Activated CD4-positive, alpha-beta T cell treated with anti-CD3 and anti-CD28 coated beads, Interleukin-2, amount 50 U/mL, for 24 hours (primary cell): ENCODE measurements around the gene PRSS8.
A peak's percentile ranks its signal among the peaks of the same experiment; 100 is the strongest.
"Not testable (repeated sequence)": the region's sequence is repeated elsewhere in the genome, so short reads cannot be mapped to it uniquely, and the experiment has no call there.

Experiments
- DNase-seq, 2 donors: peaks; one replicate each; pipeline ENCODE4 v3.0.0-alpha.2; 2020; ENCODE audit warnings: low read depth in 1 of 2, low spot score in 1 of 2

Gene PRSS8

GRCh38 chr16:31135535-31136286, at the start of gene PRSS8:
TSS of gene PRSS8 (minus strand) at chr16:31135727. CDS start at chr16:31135498, 229 bp downstream.
- DNase-seq, result no peak

GRCh38 chr16:31184888-31185287, 49.4 kb upstream of the PRSS8 start:
- no peak for DNase-seq

GRCh38 chr16:31183432-31184428, 48.2 kb upstream of the PRSS8 start:
- DNase-seq, result no peak

GRCh38 chr16:31182391-31182790, 46.9 kb upstream of the PRSS8 start:
- DNase-seq, result no peak

GRCh38 chr16:31181102-31181830, 45.7 kb upstream of the PRSS8 start:
- DNase-seq, result no peak

- DNase-seq, result peak; percentile 86 to 92
These were observed 44.4 kb upstream of the PRSS8 start, which contains the start of gene FUS for GRCh38 chr16:31179747-31180459. TSS of gene FUS (plus strand) at chr16:31180139. CDS start at chr16:31180215, 76 bp downstream.

GRCh38 chr16:31179219-31179746, 43.8 kb upstream of the PRSS8 start:
- DNase-seq, result no peak

- DNase-seq, result no peak
These were observed 41.6 kb upstream of the PRSS8 start for GRCh38 chr16:31177136-31177535.

GRCh38 chr16:31170048-31170447, 34.5 kb upstream of the PRSS8 start:
- not testable (repeated sequence) for DNase-seq

GRCh38 chr16:31168848-31169247, 33.3 kb upstream of the PRSS8 start:
- DNase-seq, result no peak

- no peak for DNase-seq
These were observed 31.8 kb upstream of the PRSS8 start for GRCh38 chr16:31167315-31167714.

- DNase-seq, result no peak
These were observed 21.6 kb upstream of the PRSS8 start for GRCh38 chr16:31157136-31157535.

- not testable (repeated sequence) for DNase-seq
These were observed 15.4 kb upstream of the PRSS8 start for GRCh38 chr16:31150976-31151375.

GRCh38 chr16:31149894-31150890, 14.7 kb upstream of the PRSS8 start, which contains the start of gene PRSS36:
TSS of gene PRSS36 (minus strand) at chr16:31150066. CDS start at chr16:31150035, 31 bp downstream.
- no peak for DNase-seq

- no peak for DNase-seq
These were observed 13.8 kb upstream of the PRSS8 start for GRCh38 chr16:31149332-31149731.

- DNase-seq, result no peak
These were observed 13.4 kb upstream of the PRSS8 start for GRCh38 chr16:31148896-31149295.

- no peak for DNase-seq
These were observed 12.8 kb upstream of the PRSS8 start for GRCh38 chr16:31148281-31148728.

GRCh38 chr16:31147574-31147973, 12.0 kb upstream of the PRSS8 start:
- no peak for DNase-seq
